Mesenteric fat pad (tissue), 1 donor: ENCODE measurements around the gene OMP. TPM values are rescaled to one million over a fixed set of nuclear protein-coding genes. Genes with fewer than 3 reads are reported as not detected.
A peak's percentile ranks its signal among the peaks of the same experiment; 100 is the strongest.
"Not testable (repeated sequence)": the region's sequence is repeated elsewhere in the genome, so short reads cannot be mapped to it uniquely, and the experiment has no call there.

Experiments
- DNase-seq: peaks from one replicate; pipeline ENCODE4 v3.0.0-alpha.2; 2020; ENCODE audit warnings: low spot score
- long read RNA-seq: library from polyadenylated mRNA; unstranded; transcript quantifications from one replicate; pipeline ENCODE4 v2.0.0, GENCODE V29; 2020
- total RNA-seq: library from RNA; stranded (reverse); fragmentation: NEBNext Ultra II Directional; extraction: Animal tissue kit (Norgen Biotek cat#: 25700); gene quantifications from one replicate; pipeline ENCODE4 v1.2.1, GENCODE V29; 2021
- donor health status: DM: yes; HTN: yes; CAD: no.

The OMP gene, protein sequence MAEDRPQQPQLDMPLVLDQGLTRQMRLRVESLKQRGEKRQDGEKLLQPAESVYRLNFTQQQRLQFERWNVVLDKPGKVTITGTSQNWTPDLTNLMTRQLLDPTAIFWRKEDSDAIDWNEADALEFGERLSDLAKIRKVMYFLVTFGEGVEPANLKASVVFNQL
- total RNA-seq: not detected
- long read RNA-seq: 0 reads

DNA sequence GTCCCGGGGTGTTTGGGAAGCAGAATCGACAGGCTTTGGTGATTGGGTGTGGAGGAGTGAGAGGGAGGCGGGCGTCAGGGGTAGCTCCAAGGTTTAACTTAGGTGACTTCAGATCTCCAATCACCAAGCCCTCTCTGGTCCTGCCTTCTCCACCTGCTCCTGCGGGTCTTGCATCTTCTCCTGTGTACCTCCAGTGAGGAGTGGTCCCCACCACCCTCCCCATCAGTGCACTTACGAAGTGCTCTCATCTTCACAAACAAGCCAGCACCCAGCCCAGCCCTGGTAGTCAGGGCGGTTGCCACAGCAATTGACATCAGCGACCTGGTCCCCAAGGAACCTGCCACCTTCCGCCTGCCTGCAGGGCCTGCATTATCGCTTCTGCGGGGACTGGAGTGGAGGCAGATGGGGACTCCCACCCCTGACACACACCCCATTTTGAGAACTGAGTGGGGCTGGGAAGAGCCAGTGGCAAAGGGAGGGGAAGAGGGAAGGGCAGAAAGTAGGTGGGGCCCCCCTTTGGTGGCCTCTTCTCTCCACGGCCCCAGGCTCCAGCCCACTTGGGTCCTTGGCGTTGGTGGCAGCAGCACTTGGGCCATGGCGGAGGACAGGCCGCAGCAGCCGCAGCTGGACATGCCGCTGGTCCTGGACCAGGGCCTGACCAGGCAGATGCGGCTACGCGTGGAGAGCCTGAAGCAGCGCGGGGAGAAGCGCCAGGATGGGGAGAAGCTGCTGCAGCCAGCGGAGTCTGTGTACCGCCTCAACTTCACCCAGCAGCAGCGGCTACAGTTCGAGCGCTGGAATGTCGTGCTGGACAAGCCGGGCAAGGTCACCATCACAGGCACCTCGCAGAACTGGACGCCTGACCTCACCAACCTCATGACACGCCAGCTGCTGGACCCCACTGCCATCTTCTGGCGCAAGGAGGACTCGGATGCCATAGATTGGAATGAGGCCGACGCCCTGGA lies at the start of gene OMP:
Gene OMP (plus strand): TSS at position 595 of the 965 bp plus-strand sequence. CDS start 0 bp downstream, at position 595.
- no peak for DNase-seq

- peak; percentile 55 for DNase-seq
These were observed 49.2 kb upstream of the OMP start for GRCh38 chr11:77053217-77054015.

GRCh38 chr11:77054084-77054483 lies 48.6 kb upstream of the OMP start:
- no peak for DNase-seq

GRCh38 chr11:77055101-77055561 lies 47.5 kb upstream of the OMP start:
- DNase-seq: peak; percentile 41

GRCh38 chr11:77055913-77056312 lies 46.7 kb upstream of the OMP start:
- DNase-seq: peak; percentile 69

DNA sequence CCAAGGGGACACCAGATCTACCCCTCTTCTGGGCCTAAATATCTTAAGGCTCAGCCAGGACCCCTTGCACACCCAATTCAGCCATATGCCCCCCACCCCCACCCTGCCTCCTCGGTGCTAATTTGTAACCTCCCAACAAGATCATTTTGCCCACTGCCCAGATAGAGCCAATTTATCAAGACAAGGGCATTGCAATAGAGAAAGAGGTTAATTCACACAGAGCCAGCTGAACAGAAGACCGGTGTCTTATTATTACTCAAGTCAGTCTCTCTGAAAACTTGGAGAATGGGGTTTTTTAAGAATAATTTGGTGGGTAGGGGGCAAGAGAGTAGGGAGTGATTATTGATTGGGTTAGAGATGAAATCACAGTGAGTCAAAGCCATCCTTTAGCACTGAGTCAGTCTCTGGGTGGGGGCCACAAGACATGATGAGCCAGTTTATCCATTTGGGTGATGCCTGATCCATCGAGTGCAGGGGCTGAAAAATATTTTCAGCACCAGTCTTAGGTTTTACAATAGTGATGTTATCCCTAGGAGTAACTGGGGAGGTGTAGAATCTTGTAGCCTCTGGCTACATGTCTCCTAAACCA lies 45.7 kb upstream of the OMP start:
- DNase-seq: no peak

DNA sequence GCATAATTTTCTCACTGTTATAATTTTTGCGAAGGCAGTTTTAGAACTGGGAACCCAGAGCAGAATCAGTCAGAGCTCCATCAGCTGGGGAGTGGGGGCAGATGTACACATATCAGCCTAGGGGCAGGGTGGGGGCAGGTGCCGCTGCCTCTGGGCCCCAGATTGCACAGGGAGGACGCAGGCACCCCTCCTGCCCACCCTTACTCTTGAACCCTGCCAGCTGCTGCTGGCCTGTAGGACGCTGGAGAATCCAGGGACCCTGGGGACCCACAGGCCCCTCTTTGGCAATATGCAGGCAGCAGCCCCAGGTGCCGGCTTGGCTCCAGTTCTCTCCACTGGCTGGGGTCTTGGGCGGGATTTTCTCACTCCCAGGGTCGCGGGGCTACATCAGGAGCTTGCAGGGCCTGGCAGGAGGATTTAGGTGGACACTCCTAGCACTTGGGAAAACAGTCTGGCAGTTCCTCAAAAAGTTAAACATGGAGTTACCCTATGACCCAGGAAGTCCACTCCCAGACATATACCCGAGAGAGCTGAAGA lies 44.6 kb upstream of the OMP start:
- DNase-seq: peak; percentile 53

DNA sequence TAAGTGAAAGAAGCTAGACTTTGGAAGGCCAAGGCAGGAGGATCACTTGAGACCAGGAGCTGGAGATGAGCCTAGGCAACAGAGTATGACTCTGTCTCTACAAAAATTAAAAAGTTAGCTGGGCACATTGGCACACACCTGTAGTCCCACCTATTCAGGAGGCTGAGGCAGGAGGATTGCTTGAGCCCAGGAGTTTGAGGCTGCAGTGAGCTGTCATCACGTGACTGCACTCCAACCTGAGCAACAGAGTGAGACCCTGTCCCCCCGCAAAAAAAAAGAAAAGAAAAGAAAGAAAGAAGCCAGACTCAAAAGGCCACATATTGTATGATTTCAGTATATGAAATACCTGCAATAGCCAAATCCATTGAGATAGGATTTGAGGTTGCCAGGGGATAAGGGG lies 43.7 kb upstream of the OMP start:
- DNase-seq: no peak

- DNase-seq: no peak
These were observed 42.8 kb upstream of the OMP start for GRCh38 chr11:77059806-77060205.

- no peak for DNase-seq
These were observed 42.4 kb upstream of the OMP start for GRCh38 chr11:77060234-77060633.

GRCh38 chr11:77061258-77061657 lies 41.4 kb upstream of the OMP start:
- DNase-seq: not testable (repeated sequence)

- DNase-seq: peak; percentile 35
These were observed 39.7 kb upstream of the OMP start for GRCh38 chr11:77062924-77063323.

GRCh38 chr11:77063407-77063806 lies 39.2 kb upstream of the OMP start:
- no peak for DNase-seq

DNA sequence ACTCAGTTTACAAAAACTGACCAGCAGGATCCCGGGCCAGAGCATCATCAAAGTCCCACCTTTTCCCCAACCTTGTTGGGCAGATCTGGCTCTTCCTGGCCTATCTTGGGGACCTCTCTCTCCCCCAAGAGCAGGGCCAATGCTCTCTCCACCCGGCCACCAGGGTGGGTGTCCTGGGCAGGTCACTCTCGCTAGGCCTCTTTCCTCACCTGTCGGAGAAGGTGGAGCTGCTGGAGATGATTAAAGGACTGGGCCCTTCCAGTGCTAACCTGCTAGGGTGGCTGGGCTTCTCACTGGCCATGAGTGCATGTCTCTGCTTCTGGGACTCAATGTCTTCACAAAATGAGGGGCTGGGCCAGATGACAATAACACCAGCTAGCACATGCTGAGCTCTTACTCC lies 38.8 kb upstream of the OMP start:
- no peak for DNase-seq

GRCh38 chr11:77064648-77065217 lies 37.9 kb upstream of the OMP start:
- DNase-seq: peak; percentile 39

GRCh38 chr11:77065878-77066228 lies 36.8 kb upstream of the OMP start:
- peak; percentile 84 for DNase-seq

GRCh38 chr11:77066229-77067042 lies 36.2 kb upstream of the OMP start, which contains the start of gene CAPN5:
Gene CAPN5 (plus strand): TSS chr11:77066971. CDS start chr11:77084887, 17,916 bp downstream.
- peak; percentile 98 for DNase-seq

DNA sequence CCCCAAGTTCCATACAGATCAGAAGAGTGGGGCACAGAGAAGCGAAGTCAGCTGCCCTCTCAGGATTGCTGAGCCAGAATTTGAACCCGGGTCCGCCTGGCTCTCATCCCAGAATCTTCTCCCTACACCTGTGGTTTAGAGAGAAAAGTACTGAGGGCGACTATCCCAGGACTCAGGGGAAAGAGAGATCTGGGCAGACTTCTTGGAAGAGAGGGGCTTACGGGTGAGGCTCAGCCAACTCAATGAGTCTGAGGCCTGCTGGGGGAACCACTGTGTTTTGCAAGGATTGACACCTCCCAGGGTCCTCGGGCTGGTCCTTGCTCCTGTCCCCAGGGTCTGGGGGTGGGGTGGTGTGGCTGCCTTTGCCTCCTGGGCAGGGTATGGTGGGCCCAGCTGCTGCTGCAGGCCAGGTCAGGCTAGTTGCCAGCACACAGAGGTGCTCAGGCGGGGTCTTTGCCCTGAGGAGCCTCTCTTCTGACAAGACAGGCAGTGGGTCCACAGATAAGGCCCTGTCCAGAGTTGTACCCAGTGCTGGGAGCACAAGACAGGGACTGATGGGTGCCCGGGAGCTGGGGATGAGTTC lies 34.7 kb upstream of the OMP start:
- peak; percentile 51 for DNase-seq
